SK-N-SH (cell line): Measurements from ENCODE around the gene GNAT3. TPM values are rescaled to one million over a fixed set of nuclear protein-coding genes. Genes with fewer than 3 reads are reported as not detected.

Experiments
- CTCF ChIA-PET: fragments of 300-600, 350-600 bp; formaldehyde crosslinking; extraction: SDS; loops from one replicate; lab custom pipeline; 2021; lab: Yijun Ruan, JAX
- POLR2A ChIA-PET: fragments of 350-600 bp; sonication (Branson Sonifier 250); formaldehyde crosslinking; extraction: SDS; loops from one replicate; lab custom pipeline; 2020; ENCODE audit warnings: antibody characterized with exemption, inconsistent platforms; lab: Yijun Ruan, JAX
- DNase-seq: peaks from one replicate; pipeline ENCODE4 v3.0.0; 2012
- H2AFZ ChIP-seq: fragments of 200-600 bp; sonication (generic); 2 replicates; pipeline ENCODE4 v1.8.1; 2016; ENCODE audit warnings: antibody characterized with exemption, mild to moderate bottlenecking, low read depth
- H3F3A ChIP-seq: fragments of 200-600 bp; sonication (generic); replicated peaks from 2 replicates; pipeline ENCODE3; 2016; ENCODE audit warnings: antibody characterized with exemption, mild to moderate bottlenecking; ENCODE audit not compliant: insufficient read depth
- H3K27ac ChIP-seq, 2 experiments: fragments of 200-500 bp in 1 of 2; fragments of 200-600 bp in 1 of 2; sonication (Bioruptor generic) in 1 of 2; sonication (generic), shearing (Covaris generic) in 1 of 2; 2 replicates each; pipeline versions ENCODE4 v1.5.1 to v1.6.1; 2014 to 2016; ENCODE audit warnings: low read depth in 2 of 2, inconsistent platforms in 1 of 2, low read length in 1 of 2, mild to moderate bottlenecking in 1 of 2, mixed read lengths in 1 of 2
- H3K27me3 ChIP-seq: fragments of 200-600 bp; sonication (generic), shearing (Covaris generic); 2 replicates; pipeline ENCODE4 v1.6.1; 2016; ENCODE audit warnings: mixed run types; ENCODE audit not compliant: insufficient read depth
- H3K36me3 ChIP-seq, 2 experiments: fragments of 200-500 bp in 1 of 2; fragments of 200-600 bp in 1 of 2; sonication (Bioruptor generic) in 1 of 2; sonication (generic) in 1 of 2; replicated peaks in 1 of 2; 2 replicates each; pipeline versions ENCODE3 to v1.5.1; 2014 to 2016; ENCODE audit warnings: low read length in 1 of 2, mild to moderate bottlenecking in 1 of 2; ENCODE audit not compliant: insufficient read depth in 2 of 2, control insufficient read depth in 1 of 2
- H3K4me1 ChIP-seq, 2 experiments: fragments of 200-500 bp in 1 of 2; fragments of 200-600 bp in 1 of 2; sonication (Bioruptor generic) in 1 of 2; sonication (generic), shearing (Covaris generic) in 1 of 2; 2 replicates each; pipeline versions ENCODE4 v1.5.1 to v1.6.1; 2014 to 2016; ENCODE audit warnings: low read depth in 1 of 2, low read length in 1 of 2, mixed run types in 1 of 2; ENCODE audit not compliant: insufficient read depth in 2 of 2, control insufficient read depth in 1 of 2
- H3K4me2 ChIP-seq: fragments of 200-600 bp; sonication (generic), shearing (Covaris generic); 2 replicates; pipeline ENCODE4 v1.6.1; 2017; ENCODE audit warnings: mixed run types
- H3K4me3 ChIP-seq, 2 experiments: fragments of 200-500 bp in 1 of 2; fragments of 200-600 bp in 1 of 2; sonication (Bioruptor generic) in 1 of 2; sonication (generic), shearing (Covaris generic) in 1 of 2; 2 replicates each; pipeline versions ENCODE4 v1.5.1 to v1.8.1; 2014 to 2016; ENCODE audit warnings: low read depth in 2 of 2, inconsistent platforms in 1 of 2, low read length in 1 of 2, mild to moderate bottlenecking in 1 of 2, mixed read lengths in 1 of 2, moderate library complexity in 1 of 2
- H3K79me2 ChIP-seq: fragments of 200-600 bp; sonication (generic); 2 replicates; pipeline ENCODE4 v1.8.1; 2017; ENCODE audit warnings: mild to moderate bottlenecking; ENCODE audit not compliant: insufficient read depth
- H3K9ac ChIP-seq: fragments of 200-600 bp; sonication (generic); 2 replicates; pipeline ENCODE4 v1.6.1; 2017; ENCODE audit warnings: mixed run types
- H3K9me2 ChIP-seq: fragments of 200-600 bp; sonication (generic); 2 replicates; pipeline ENCODE4 v1.6.1; 2017; ENCODE audit warnings: mixed run types
- H3K9me3 ChIP-seq: fragments of 200-600 bp; sonication (generic); 2 replicates; pipeline ENCODE4 v1.6.1; 2017; ENCODE audit warnings: mixed run types, mild to moderate bottlenecking, moderate library complexity
- H4K20me1 ChIP-seq: fragments of 200-600 bp; sonication (generic); 2 replicates; pipeline ENCODE4 v1.6.1; 2017; ENCODE audit warnings: mild to moderate bottlenecking, mixed run types; ENCODE audit not compliant: insufficient read depth
- MEF2A ChIP-seq: IDR thresholded peaks from 2 replicates; pipeline ENCODE4 v1.4.0; 2012; ENCODE audit warnings: low read depth, borderline replicate concordance
- NRF1 ChIP-seq: IDR thresholded peaks from 2 replicates; pipeline ENCODE4 v1.6.1; 2012; ENCODE audit warnings: low read depth, mild to moderate bottlenecking, low read length
- REST ChIP-seq: IDR thresholded peaks from 2 replicates; pipeline ENCODE4 v1.6.1; 2012; ENCODE audit warnings: mild to moderate bottlenecking, low read depth, low read length, moderate library complexity
- RFX5 ChIP-seq: IDR thresholded peaks from 2 replicates; pipeline ENCODE4 v1.6.1; 2012; ENCODE audit warnings: mild to moderate bottlenecking, improper control_type of control experiment, low read length
- RXRA ChIP-seq: IDR thresholded peaks from 2 replicates; pipeline ENCODE4 v1.4.0; 2012; ENCODE audit warnings: low read depth, mild to moderate bottlenecking, borderline replicate concordance
- TAF1 ChIP-seq: IDR thresholded peaks from 2 replicates; pipeline ENCODE4 v1.6.1; 2012; ENCODE audit warnings: low read depth, mild to moderate bottlenecking, low read length, moderate library complexity, borderline replicate concordance
- WGBS: methylation state at CpG from one replicate; pipeline ENCODE4 v1.1.6; 2017; ENCODE audit warnings: low lambda C conversion rate; 5-methylcytosine and 5-hydroxymethylcytosine counted together
- polyA plus RNA-seq, 3 experiments: library from polyadenylated mRNA; depleted of rRNA; stranded (reverse); fragments of >200 nt; gene quantifications; 2 replicates each; pipeline ENCODE4 v1.2.3, GENCODE V29; 2012

The GNAT3 gene
- polyA plus RNA-seq, 1 of the 3 experiments (the other 2 are of a cell fraction) = not detected

DNA sequence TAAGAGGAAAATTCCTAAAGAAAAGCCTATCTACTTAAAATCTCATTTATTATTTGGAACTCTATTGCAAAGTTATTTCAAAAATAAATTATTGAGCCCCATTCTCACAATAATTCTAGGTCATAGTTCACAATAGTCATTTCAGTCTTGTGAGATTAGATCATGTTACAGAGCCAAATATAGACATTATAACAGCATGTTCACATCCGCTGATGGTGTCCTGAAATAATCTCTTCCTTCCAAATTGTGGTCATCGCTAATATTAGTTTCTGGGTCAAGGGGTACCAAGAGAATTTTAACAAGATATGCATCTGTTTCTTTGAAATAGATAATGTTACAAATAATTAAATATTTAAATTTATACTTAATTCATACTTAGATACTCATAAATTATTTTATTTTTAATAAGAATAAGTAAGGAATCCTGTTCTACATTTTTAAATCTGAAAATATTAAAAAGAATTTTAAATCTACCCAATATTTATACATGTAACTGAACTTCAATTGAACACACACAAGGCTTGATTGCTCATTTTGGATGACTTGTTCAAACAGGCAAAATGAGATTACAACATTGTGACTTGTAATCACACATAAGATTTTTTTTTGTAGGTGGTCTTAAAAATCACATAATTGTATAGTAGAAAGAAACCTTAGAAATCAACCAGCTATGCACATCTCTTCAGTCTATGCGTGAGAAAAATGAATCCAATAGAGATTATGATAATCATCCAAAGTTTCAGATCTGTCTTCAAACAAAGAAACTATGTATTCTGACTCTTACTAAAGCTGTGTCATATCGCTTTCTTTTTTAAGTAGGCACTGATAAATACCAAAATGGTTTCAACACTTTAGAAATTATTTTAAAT lies 13.1 kb downstream of the GNAT3 start:
- Histone ChIP-seq H3K4me2 (peak overlapping the region; percentile 45; the same call in 1 of the 2 replicates), H3K4me1 (peaks cover 2 to 11% of the 10 kb centered on the region in 2 experiments; a peak in 2 of 4 replicates), H3F3A (peaks cover 32% of the 10 kb centered on the region), H3K36me3 (no peaks in the 10 kb centered on the region), H3K27me3 (no peaks in the 10 kb centered on the region), H4K20me1 (no peaks in the 10 kb centered on the region), H3K79me2 (no peaks in the 10 kb centered on the region), H3K27ac (peak overlapping the region; percentile 80 to 97; a peak in 3 of 4 replicates), H3K9me2 (no peaks in the 10 kb centered on the region), H3K4me3 (no peak overlapping the region; a peak in 1 of 4 replicates), H2AFZ (peak overlapping the region; percentile 27), H3K9ac (peak overlapping the region; percentile 67), H3K9me3 (no peaks in the 10 kb centered on the region)
- 61% methylated on average over 4 of the region's 4 CpGs for WGBS
- ChIA-PET CTCF (interaction anchor here (1.0 kb wide), 1 partner anchor 16 kb away, joined by 3 read pairs; no protein-coding TSS in a partner anchor), POLR2A (no interaction called here)
- no peak for DNase-seq
- no peak for TF ChIP-seq NRF1
- no peak for TF ChIP-seq RFX5
- peak; percentile 49; the same call in 1 of the 2 replicates for TF ChIP-seq RXRA
- TF ChIP-seq MEF2A = peak; percentile 80
- TF ChIP-seq TAF1 = no peak

DNA sequence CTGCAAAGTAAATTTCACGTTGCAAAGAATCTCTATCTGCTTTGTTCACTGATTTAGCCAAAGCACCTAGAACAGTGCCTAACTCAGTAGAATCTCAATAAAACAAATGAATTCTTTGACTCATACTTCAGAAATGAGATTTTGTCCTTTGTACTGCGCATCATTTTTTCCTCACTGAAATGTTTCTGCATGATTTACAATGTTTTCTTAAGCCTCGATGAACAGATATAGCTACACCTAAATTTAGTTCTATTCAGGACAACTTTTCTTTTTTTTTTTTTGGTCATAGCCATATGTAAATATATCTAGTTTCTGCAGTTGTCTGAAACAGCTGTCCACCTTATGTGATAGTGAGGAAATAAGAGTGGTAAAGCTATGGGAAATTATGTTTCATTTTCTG lies 15.3 kb downstream of the GNAT3 start:
- H3K9me3 ChIP-seq = no peaks in the 10 kb centered on the region
- WGBS = 74% methylated on average over 3 of the region's 3 CpGs
- no peaks in the 10 kb centered on the region for H3K36me3 ChIP-seq
- H3K4me1 ChIP-seq = peaks cover 2 to 11% of the 10 kb centered on the region in 2 experiments; a peak in 2 of 4 replicates
- H3K79me2 ChIP-seq = no peaks in the 10 kb centered on the region; the same call in 1 of the 2 replicates
- ChIA-PET CTCF (interaction anchor here (0.7 kb wide), 1 partner anchor 363 kb away, joined by 3 read pairs; no protein-coding TSS in a partner anchor), POLR2A (no interaction called here)
- no peaks in the 10 kb centered on the region for H3K27me3 ChIP-seq
- no peaks in the 10 kb centered on the region for H3K9me2 ChIP-seq
- H3K4me3 ChIP-seq = peak overlapping the region in 1 of 2 experiments; percentile 3; a peak in 1 of 4 replicates
- TF ChIP-seq MEF2A (0 out of 2 replicates have a peak, but pooled peaks have one; percentile 11), REST (no peak)
- no peak overlapping the region for H3K9ac ChIP-seq
- H3K4me2 ChIP-seq = no peak overlapping the region
- peak overlapping the region in 1 of 2 experiments; percentile 42; a peak in 2 of 4 replicates for H3K27ac ChIP-seq
- no peaks in the 10 kb centered on the region for H4K20me1 ChIP-seq
- H2AFZ ChIP-seq = 0 out of 2 replicates have a peak overlapping the region, but pooled peaks have one; percentile 5
- peaks cover 32% of the 10 kb centered on the region for H3F3A ChIP-seq
- no peak for DNase-seq
